Activated CD4-positive, alpha-beta T cell treated with anti-CD3 and anti-CD28 coated beads, Interleukin-2, Interleukin-6, amounts not matched to agents 100 ng/mL and 50 ng/mL, durations not matched to agents 16 hours and 8 hours (primary cell): ENCODE measurements around the gene RANBP10.
"Not testable (repeated sequence)": the region's sequence is repeated elsewhere in the genome, so short reads cannot be mapped to it uniquely, and the experiment has no call there.

Experiments used
- DNase-seq: peaks from one replicate; pipeline ENCODE4 v3.0.0-alpha.2; 2020

The RANBP10 gene

DNA sequence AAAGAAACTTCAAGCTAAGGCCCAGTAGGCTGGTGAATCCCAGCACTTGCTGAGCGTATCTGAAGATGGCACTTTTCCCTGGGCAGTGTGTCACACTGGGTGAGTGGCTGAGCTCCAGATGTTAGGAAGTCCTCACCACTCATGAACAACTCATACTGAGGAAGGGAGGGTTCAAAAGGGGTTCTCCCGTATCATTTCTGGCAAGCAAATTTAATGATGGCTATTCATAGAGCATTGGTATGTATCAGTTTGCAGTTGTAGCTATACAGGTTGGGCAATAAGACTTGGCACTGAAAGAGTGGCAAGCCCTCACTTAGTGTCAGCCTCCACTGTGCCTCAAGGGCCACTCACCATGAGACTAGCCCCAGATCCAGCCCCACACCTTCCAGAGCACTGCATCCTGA, 98.0 kb downstream of the RANBP10 start:
- DNase-seq = no peak

DNA sequence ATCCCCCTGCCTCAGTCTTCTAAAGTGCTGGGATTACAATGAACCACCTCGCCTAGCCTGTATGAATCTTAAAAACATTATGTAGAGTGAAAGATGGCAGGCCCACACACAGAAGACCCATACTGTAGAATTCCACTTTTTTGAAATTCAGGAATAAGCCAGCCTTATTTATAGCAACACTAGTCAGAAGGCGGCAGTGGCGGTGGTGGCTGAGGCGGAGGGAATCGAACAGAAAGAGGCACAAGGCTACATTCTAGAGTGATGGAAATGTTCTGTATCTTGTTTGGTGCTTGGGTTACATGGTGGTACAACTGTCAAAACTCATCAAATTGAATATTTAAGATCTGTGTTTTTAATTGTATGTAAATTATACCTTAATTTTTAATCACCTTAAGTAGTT, 98.6 kb downstream of the RANBP10 start:
- no peak for DNase-seq

DNA sequence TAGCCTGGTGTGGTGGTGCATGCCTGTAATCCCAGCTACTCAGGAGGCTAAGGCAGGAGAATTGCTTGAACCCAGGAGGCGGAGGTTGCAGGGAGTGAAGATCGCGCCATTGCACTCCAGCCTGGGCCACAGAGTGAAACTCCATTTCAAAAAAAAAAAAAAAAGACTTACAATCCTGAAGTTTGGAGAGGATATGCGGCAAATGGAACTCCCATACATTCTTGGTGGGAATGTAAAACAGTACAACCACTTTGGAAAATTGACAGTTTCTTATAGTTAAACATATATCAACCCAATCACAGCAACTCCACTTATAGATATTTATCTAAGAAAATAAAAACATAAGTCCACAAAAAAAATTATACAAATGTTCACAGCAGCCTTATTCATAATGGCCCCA, 99.2 kb downstream of the RANBP10 start:
- no peak for DNase-seq

DNA sequence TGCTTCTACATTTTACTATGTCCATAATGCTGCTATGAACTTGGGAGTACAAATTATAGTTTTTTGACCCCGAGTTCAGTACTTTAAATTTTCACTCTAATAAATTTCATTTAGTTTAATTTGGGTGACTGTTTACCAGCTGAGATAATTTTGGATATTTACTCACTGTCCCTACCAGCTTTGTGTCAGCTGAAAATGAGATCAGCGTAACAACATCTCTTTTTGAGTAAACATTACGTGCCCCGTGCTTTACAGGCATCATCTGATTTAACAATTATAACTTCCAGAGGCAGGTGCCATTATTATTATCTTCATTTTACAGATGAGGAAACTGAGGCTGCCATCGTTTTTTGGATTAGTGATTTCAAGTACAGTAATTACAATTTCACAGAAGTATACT, 102.2 kb downstream of the RANBP10 start:
- DNase-seq = no peak

DNA sequence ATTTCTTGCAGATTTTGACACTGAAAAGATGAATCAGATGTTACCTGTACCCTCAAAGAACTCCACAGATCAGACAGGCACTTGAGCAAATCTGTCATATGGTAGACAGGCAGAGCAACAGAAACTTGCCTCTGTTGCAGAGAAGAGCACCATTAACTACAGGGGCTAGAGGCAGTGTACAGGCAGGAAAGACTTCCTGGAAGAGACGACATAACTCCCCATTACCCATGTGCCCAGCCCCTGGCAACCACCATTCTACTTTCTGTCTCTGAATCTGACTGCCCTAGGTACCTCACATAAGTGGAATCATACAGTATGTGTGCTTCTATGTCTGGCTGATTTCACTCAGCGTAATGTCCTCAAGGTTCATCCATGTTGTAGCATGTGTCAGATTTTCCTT, 102.7 kb downstream of the RANBP10 start:
- peak; percentile 34 for DNase-seq

DNA sequence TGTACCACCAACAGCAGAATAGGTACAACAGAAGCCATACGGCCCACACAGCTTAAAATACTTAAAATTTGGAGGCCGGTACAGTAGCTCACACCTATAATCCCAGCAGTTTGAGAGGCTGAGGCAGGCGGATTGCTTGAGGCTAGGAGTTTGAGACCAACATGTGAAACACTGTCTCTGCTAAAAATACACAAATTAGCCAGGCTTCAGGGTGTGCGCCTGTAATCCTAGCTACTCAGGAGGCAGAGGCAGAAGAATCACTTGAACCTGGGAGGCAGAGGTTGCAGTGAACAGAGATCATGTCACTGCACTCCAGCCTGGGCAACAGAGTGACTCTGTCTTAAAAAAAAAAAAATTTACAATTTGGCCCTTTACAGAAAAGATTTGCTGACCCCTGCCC, 104.2 kb downstream of the RANBP10 start:
- no peak for DNase-seq

DNA sequence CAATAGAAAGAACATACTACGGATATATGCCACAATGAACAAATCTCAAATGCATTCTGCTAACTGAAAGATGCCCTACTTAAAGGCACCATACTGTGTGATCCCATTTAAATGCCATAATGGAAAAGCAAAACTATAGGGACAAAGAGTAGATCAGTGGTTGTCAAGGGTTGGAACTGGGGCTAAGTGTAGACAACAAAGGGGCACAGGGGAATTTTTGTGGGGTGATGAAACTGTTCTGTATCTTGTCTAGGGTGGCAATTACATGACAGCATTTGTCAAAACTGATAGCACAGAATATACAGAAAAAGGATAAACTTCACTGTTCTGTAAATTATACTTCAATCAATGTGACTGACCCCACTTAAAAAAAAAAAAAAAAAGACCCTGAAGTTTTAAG, 104.9 kb downstream of the RANBP10 start:
- DNase-seq = no peak

DNA sequence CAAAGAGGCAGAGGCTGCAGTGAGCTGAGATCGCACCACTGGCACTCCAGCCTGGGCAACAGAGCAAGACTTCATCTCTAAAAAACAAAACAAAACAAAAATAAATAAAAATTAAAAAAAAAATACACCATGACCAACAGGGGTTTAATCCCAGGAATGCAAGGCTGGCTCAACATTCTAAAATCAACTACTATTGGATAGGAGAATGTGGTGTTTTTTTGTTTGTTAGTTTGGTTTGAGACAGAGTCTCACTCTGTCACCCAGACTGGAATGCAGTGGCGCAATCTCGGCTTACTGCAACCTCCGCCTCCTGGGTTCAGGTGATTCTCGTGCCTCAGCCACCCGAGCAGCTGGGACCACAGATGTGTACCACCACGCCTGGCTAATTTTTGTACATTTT, 107.1 kb downstream of the RANBP10 start:
- DNase-seq = no peak

DNA sequence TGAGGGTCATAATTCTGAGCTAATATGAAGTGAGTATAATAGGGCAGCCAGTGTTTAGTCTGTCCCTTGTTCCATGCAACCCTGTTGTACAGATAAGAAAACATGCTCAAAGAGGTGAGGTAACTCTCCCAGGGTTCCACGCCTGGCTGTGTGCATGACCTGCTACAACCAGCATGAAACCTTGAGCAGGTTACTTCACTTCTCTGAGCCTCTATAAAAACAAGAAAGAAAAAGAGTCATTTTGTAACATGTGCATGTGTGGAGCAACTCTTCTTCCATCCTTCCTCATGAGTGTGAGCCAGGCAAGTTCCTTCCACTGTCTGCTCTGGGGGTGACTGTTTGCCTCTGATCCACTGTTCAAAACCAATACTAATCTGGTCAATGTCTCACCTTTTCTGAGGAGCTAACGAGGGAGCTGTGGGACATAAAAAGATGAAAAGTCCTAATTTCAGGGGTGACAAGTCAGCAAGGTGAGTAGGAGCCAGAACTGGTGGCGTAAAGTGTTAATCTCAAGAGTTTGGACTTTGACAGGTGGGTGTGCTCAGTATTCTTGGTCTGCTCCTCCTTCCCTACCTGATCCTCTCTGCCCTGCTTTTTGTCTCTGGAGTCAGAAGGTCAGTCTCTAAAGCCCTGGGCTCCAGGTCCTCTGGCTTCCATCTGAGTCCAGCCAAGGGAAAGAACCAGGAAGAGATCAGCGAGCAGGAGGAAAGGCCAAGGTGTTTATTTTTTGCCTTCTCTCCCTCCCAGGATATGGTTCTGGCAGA, 108.8 kb downstream of the RANBP10 start:
- no peak for DNase-seq

DNA sequence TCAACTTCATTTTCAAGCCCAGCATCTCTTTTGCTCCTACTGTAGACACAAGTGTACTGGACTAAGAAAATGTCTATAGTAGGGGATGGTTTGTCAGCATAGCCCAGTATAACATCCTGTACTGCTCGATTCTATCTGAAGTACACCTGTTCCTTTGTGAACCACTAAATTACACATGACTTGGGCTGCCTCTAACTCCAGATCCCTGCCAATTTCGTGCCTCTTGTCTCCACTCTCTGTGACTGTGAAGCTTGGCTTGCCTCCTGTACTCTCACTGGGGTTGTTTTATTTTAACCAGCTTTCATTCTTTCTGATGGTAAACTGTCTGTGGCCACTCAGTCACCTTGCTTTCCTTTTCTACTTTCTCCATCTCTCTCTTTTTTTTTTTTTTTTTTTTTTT, 111.7 kb downstream of the RANBP10 start:
- no peak for DNase-seq

DNA sequence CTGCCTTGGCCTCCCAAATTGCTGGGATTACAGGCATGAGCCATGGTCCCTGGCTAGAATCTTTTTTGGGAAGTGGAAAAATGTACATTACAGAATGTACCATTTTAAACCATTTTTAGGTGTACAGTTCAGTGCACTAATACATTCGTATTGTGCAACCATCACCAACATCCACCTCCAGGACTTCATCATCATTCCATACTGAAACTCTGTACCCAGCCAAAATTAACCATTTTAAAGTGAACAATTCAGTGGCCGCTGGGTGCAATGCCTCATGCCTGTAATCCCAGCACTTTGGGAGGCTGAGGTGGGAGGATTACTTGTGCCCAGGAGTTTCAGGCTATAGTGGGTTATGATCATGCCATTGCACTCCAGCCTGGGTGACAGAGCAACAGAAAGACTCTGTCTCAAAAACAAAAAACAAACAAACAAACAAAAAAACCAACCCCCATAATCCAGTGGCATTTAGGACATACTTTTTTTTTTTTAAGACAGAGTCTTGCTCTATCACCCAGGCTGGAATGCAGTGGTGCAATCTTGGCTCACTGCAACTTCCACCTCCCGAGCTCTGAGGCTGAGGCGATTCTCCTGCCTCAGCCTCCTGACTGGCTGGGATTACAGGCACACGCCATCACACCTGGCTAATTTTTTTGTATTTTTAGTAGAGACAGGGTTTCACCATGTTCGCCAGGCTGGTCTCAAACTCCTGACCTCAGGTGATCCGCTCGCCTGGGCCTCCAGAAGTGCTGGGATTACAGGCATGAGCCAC, 112.7 kb downstream of the RANBP10 start:
- not testable (repeated sequence) for DNase-seq

DNA sequence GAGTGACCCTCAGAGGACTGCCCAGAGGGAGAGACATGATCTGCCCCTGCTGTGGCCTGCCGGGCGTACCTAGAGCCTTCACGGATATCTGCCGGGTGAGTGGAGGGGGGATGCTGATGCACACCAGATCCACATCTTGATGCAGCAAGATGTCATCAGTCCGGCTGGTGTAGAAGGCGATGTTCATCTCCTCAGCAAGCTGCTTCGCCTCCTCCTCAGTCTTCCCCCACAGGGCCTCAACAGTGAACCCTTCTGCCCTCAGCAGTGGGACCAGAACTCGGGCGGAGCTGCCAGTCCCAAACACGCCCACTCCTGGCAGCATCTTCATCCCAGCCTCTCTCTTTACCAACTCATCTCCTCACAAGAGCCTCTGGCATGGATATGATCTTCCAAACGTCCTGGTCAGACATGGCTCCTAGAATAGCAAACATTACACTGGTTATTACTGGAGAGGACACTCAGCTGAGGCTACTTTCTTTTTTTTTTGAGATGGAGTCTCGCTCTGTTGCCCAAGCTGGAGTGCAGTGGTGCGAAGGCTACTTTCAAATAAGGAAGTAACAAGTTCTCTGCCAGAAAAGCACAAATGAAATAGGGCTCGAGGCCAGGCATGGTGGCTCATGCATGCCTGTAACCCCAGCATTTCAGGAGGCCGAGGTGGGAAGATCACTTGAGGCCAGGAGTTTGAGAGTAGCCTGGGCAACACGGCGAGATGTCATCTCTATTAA, 120.8 kb downstream of the RANBP10 start:
- DNase-seq = no peak

DNA sequence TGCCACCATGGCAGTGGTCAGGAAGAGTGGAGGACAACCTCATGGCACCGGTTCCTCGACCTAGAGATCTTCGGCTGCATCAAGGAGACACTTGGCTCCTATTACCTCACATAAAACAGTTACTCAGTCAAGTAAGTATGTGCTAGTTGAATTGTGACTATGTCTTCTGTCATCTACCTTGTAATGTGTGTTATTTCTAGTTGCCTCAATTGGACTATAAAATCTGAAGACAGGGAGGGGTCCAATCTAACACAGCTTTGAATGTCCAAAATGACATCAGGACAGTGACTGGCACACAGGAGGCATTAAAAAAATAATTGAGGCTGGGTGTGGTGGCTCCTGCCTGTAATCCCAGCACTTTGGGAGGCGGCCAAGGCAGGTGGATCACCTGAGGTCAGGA, 122.6 kb downstream of the RANBP10 start:
- DNase-seq = no peak

DNA sequence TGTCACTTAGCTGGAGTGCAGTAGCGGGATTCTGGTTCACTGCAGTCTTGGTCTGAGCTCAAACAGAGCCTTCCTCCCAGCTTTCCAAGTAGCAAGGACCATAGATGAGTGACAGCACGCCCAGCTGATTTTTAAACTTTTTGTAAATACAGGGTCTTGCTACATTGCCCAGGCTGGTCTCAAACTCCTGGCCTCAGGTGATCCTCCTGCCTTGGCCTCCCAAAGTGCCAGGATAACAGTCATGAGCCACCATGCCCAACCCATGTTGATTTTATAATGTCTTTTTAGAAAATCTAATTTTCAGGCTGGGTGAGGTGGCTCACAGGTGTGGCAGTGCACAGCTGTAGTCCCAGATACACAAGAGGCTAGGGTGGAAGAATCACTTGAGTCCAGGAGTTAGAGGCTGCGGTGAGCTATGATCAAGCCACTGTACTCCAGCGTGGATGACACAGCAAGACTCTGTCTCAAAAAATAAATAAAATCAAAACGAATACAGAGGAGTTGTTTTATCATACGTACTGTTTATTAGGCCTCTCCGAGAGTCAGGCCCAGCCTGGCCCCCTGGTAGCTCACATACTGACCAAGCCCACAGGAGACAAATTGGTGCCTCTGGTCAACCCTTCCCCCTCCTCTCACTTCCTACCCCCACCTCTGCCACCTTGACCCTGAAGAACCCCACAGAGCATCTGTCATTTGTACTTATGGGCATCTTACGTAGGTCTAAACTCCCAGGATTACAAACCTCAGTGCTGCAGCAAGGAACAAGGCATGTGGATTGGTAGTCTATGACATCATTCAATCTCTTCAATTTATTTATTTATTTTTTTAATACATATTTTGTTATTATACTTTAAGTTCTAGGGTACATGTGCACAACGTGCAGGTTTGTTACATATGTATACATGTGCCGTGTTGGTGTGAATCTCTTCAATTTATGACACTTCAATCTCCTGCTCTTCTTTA, 126.1 kb downstream of the RANBP10 start:
- DNase-seq = no peak

DNA sequence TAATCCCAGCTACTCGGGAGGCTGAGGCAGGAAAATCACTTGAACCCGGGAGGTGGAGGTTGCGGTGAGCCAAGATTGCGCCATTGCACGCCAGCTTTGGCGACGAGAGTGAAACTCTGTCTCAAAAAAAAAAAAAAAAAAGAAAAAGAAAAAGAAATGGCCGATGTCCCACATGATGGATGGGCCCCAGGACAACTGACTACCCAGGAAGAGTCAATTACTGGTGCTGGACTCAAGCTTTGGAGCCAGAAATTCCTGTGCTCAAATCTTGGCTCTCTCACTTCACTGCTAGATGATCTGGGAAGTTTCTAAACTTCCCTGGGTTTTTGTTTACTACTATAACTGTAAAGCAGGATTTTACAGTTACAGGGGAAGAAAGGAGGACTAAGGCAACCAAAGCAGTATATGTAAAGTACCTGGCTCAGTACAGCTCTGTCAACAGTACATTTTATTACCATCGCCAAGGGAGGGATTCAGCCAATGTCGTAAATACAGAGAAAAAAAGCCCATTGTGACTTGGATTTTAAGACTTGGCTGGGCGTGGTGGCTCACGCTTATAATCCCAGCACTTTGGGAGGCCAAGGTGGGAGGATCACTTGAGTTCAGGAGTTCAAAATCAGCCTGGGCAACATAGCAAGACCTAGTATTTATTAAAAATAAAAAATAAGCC, 127.9 kb downstream of the RANBP10 start:
- DNase-seq = no peak

DNA sequence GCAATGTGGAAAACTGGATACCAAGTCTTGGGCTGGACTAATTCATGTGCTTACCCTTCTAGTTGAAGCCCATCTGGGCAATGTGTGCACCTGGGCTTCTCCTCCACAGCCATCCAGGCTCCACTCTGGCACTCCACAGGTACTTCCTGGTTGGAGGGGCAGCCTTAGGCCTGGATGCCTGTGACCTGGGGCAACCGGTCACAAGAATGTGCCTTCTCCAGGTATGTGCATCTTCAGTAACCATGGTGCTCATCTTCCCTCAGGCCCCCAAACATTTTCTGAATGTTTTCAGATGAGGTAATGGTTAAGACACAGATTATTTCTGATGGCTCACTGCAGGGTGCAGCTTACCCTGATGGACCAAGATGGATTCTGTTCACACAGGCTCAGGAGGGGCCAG, 128.6 kb downstream of the RANBP10 start:
- no peak for DNase-seq

DNA sequence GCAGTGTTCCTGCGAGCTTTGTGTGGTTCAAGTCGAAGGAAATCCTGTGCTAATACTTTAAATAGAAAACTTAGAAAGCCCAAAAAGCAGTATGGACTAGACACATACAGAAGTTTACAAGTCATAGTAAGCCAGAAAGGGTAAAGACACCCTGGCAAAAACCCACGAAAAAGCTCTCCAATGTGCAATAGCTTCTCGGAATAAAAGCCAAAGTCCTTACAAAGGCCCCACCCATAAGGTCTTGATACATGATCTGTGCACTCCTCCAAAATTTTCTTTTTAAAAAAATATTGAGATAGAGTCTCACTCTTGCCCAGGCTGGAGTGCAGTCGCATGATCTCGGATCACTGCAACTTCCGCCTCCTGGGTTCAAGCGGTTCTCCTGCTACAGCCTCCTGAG, 129.4 kb downstream of the RANBP10 start:
- no peak for DNase-seq

DNA sequence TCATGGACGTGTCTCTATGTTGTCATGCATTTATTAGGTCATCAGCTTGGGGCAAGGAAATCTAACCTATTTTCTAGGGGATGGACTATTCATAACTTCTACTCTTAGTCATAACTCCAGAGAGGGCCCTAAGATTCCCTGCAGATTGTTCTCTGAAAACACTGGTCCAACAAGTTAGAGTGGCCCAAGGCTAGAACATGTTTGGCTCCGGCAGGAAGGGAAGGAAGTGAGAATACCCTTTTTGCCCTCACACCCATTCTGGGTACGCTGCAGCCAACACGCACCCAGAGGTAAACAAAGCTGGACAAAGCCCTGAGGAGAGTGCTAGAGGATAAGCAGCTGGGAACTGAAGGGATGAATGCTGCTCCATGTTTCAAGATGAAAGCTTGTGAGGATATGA, 129.8 kb downstream of the RANBP10 start:
- no peak for DNase-seq

DNA sequence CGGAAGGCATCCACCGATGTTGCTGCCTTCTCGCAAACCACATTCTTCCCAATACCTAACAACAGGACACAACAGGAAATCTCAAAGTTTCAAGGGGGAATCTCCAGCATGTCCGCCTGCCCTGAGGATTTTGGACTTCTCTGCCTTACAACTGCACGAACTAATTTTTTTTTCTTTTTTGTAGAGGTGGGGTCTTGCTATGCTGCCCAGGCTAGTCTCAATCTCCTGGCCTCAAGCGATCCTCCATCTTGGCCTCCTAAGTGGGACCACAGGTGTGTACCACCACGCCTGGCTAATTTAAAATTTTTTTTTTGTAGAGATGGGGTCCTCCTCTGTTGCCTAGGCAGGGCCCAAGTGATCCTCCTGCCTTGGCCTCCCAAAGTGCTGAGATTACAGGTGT, 130.4 kb downstream of the RANBP10 start:
- no peak for DNase-seq

DNA sequence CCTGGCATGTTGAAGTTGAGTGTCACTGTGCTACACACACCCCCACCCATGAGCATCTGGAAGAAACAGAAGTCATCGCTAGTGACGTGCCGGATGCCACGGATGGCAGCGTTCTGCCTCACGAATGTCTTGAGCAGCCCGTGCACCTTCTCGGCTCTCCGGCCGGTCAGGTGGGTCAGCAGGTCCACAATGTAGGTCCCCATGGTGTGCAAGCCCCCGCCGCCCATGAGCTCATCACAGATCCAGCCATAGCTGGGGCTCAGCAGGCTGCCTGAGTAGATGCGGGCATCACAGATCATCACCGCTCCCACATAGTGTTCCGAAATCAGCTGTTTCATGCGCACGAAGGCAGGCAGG, 130.8 kb downstream of the RANBP10 start:
- no peak for DNase-seq

DNA sequence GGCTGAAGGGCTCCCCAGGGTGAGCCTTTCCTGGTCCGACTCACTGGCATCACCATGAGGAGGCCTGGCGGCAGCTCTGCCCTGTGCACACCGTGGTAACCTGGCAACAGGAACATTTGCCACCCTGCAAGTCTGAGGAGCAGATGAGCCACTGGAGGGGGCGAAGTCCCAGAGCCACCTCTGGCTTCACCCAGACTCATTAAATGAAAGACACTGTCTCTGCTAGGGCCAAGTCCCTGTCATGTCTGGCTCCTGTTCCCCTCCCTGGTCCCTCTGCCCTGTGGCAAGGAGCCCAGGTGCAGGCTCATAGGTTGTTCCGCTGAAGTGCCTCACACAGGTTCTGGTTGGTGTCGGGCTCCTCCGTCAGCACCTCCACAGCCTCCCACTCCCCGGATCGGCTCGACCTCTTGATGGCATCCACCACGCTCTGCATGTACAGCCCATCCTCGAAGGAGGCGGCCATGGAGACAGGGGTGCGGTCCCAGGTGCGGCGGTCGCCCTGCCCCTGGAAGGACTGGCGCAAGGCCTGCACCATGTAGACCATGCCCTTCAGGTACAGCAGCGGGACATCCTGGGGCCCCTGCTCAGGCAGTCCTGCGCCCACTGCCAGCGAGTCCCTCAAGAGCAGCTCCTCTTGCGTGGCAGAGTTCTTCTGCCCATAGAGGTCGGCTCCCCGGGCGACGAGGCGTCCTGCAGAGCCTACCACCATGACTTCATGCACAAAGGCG, 131.3 kb downstream of the RANBP10 start:
- no peak for DNase-seq
